ENCODE measurements around the gene APOE. TPM values are rescaled to one million over a fixed set of nuclear protein-coding genes. Genes with fewer than 3 reads are reported as not detected.
A peak's percentile ranks its signal among the peaks of the same experiment; 100 is the strongest.
"Not testable (repeated sequence)": the region's sequence is repeated elsewhere in the genome, so short reads cannot be mapped to it uniquely, and the experiment has no call there.

The APOE gene
- total RNA-seq, 2 donors from 2014 or later = 206 to 503 TPM

DNA sequence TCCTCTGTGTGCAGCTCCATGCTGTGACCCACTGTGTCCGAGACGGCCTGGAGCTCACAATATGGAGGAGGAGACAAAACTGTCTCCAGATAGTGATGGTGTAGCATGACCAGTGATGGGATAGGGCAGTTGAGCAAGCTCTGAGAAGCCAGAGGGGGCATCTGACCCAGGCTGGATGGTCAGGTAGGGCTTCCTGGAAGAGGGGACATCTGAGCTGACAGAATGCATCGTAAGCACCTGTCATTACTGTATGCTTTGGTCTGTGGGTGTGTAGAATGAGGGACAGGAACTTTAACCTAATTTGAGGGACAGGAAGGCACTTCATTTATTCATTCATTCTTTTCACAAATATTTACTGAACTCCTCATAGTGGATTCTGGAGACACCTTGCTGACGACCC lies 21.0 kb upstream of the APOE start:
- Histone ChIP-seq H3K36me3 (no peaks in the 10 kb centered on the region), H3K27me3 (replicated peaks; ENCODE audit: insufficient read depth) (no peaks in the 10 kb centered on the region), H3K4me3 (no peak overlapping the region), H3K4me1 (replicated peaks) (peaks cover under 1% of the 10 kb centered on the region), H3K9me3 (no peaks in the 10 kb centered on the region), H3K27ac (no peak overlapping the region)
- TF ChIP-seq POLR2A (IDR thresholded peaks at IDR 0.05) (no peak), POLR2AphosphoS5 (IDR thresholded peaks at IDR 0.05) (no peak)
- TF ChIP-seq, protein P1, sequence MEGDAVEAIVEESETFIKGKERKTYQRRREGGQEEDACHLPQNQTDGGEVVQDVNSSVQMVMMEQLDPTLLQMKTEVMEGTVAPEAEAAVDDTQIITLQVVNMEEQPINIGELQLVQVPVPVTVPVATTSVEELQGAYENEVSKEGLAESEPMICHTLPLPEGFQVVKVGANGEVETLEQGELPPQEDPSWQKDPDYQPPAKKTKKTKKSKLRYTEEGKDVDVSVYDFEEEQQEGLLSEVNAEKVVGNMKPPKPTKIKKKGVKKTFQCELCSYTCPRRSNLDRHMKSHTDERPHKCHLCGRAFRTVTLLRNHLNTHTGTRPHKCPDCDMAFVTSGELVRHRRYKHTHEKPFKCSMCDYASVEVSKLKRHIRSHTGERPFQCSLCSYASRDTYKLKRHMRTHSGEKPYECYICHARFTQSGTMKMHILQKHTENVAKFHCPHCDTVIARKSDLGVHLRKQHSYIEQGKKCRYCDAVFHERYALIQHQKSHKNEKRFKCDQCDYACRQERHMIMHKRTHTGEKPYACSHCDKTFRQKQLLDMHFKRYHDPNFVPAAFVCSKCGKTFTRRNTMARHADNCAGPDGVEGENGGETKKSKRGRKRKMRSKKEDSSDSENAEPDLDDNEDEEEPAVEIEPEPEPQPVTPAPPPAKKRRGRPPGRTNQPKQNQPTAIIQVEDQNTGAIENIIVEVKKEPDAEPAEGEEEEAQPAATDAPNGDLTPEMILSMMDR (IDR thresholded peaks at IDR 0.05) = no peak
- intact Hi-C loops (cut with DNase I) = no loop called here
- no peak for DNase-seq (ENCODE audit: low spot score)
- 93% methylated on average over 4 of the region's 4 CpGs for WGBS

DNA sequence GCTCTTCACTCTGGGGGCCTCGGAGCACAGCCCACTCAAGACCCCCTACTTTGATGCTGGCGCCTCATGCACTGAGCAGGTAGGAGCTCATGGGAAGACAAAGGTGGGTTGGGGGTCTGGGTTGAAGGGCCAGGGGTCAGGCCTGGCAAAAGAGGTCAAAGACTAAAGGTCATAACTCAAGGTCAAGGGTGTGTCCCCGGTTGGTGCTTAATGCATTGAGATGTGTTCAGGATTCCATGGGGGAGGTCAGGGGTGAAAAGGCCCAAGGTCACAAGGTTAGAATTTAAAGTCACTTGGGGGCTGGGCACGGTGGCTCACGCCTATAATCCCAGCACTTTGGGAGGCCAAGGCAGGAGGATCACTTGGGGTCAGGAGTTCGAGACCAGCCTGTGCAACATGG lies 19.5 kb upstream of the APOE start:
- 94% methylated on average over 6 of the region's 6 CpGs for WGBS
- intact Hi-C loops (cut with DNase I) = no loop called here
- TF ChIP-seq, protein P1 (IDR thresholded peaks at IDR 0.05) = no peak
- TF ChIP-seq POLR2AphosphoS5 (IDR thresholded peaks at IDR 0.05) (no peak), POLR2A (IDR thresholded peaks at IDR 0.05) (no peak)

DNA sequence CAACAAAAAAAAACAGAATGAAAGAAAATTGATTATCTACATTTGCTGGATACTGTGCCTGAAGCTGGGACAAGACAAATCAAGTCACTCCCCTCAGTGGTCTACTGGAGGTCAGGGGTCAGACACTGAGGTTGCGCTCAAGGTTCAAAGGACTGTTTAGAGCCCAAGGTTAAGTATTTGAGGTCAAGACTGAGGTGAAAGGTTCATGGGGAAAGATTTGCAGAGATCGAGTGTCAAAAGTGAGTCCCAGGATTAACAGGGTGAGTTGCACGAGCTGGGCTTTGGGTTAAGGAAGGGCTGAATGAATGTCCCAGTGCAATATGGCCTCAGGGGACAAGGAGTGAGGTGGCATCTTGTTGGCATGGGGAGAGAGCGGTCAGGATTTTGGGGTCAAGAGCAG lies 17.9 kb upstream of the APOE start:
- Histone ChIP-seq H3K4me3 (no peak overlapping the region), H3K27me3 (replicated peaks; ENCODE audit: insufficient read depth) (no peaks in the 10 kb centered on the region), H3K27ac (no peak overlapping the region), H3K36me3 (no peaks in the 10 kb centered on the region), H3K4me1 (replicated peaks) (peaks cover 16% of the 10 kb centered on the region), H3K9me3 (no peaks in the 10 kb centered on the region)
- DNase-seq (ENCODE audit: low spot score) = no peak
- intact Hi-C loops (cut with DNase I) = no loop called here
- WGBS = 87% methylated on average over 4 of the region's 4 CpGs
- TF ChIP-seq, protein P1 (IDR thresholded peaks at IDR 0.05) = no peak
- TF ChIP-seq POLR2A (IDR thresholded peaks at IDR 0.05) (no peak), POLR2AphosphoS5 (IDR thresholded peaks at IDR 0.05) (no peak)

More for the DNA sequence above, 19.5 kb upstream of the APOE start:
- Histone ChIP-seq H3K36me3 (no peaks in the 10 kb centered on the region), H3K4me1 (replicated peaks) (peaks cover 6% of the 10 kb centered on the region), H3K4me3 (no peak overlapping the region), H3K27ac (no peak overlapping the region), H3K9me3 (no peaks in the 10 kb centered on the region), H3K27me3 (replicated peaks; ENCODE audit: insufficient read depth) (no peaks in the 10 kb centered on the region)
- DNase-seq (ENCODE audit: low spot score) = no peak

DNA sequence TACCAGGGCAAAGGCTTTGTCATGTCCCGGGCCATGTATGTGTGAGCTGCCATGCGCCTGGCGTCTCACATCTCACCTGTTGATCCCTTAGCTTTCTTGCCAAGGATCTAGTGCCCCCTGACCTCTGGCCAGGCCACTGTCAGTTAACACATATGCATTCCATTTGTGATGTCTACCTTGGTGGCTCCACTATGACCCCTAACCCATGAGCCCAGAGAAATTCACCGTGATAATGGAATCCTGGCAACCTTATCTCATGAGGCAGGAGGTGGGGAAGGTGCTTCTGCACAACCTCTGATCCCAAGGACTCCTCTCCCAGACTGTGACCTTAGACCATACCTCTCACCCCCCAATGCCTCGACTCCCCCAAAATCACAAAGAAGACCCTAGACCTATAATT lies 17.3 kb upstream of the APOE start:
- peaks cover 16% of the 10 kb centered on the region for H3K4me1 ChIP-seq (replicated peaks)
- DNase-seq (ENCODE audit: low spot score); H3K36me3 ChIP-seq; H3K9me3 ChIP-seq; H3K27me3 ChIP-seq (replicated peaks; ENCODE audit: insufficient read depth); H3K27ac ChIP-seq; intact Hi-C loops (cut with DNase I); H3K4me3 ChIP-seq: not testable (repeated sequence)
- WGBS = 91% methylated on average over 5 of the region's 5 CpGs

DNA sequence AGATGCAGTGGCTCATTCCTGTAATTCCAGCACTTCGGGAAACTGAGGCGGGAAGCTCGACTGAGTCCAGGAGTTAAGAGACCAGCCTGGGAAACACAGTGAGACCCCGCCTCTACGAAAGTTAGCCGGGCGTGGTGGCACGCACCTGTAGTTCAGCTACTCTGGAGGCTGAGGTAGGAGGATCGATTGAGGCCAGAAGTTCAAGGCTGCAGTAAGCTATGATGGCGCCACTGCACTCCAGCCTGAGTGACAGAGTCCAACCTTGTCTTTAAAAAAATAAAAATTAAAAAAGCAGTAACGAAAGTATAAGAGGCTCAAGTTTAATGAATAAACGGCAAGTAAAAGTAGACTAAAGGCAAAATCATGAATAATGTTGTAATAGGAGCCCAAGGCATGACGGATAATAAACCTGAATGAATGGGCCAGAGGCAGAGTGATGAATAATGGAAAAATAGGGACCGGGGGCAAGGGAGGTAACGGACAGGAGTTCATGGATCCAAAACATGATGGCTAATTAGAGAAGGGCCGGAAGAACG lies 15.7 kb upstream of the APOE start:
- Histone ChIP-seq H3K27me3 (replicated peaks; ENCODE audit: insufficient read depth) (no peaks in the 10 kb centered on the region), H3K9me3 (no peaks in the 10 kb centered on the region), H3K36me3 (peaks cover 0 to 3% of the 10 kb centered on the region in 2 donors), H3K27ac (peak overlapping the region; percentile 93), H3K4me1 (replicated peaks) (peaks cover 16% of the 10 kb centered on the region), H3K4me3 (peak overlapping the region; percentile 39 to 52)
- no peak for DNase-seq (ENCODE audit: low spot score)
- intact Hi-C loops (cut with DNase I) = loop anchor here (2.0 kb wide), 1 partner anchor 43 kb away; the partner anchor contains the start of gene NECTIN2
- WGBS = 55% methylated on average over 17 of the region's 17 CpGs
- no peak for TF ChIP-seq POLR2AphosphoS5 (IDR thresholded peaks at IDR 0.05)
- TF ChIP-seq POLR2A (IDR thresholded peaks at IDR 0.05) = no peak

DNA sequence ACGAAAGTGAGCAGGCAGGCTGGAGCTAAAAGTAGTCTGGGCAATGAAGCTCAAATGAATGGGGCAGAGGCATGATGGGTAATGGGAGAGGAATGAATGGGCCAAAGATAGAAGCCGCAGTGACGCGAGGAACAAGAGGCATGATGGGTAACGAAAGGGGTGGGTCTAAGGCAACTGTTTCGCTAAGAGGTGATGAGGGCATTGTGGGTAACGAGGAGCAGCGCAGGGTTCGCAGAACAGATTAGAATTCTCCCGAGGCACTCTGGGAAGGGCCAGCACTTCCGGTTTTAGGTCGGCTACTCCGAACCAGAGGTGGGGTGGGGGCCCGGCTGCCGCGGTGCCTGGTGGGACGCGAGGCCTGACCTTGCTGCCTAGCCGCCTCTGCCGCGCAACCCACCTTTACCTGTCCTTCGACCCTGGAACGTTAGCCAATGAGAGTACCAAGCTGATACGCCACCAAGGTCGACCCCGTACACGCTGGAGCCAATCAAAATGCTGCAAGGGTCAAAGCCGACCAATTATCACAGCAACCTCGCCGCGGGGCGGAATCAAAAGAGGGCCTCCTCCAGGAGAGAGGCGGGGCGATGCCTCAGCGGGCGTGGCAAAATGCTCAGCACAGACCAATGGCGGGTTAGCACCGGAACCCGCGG lies 15.1 kb upstream of the APOE start:
- H3K36me3 ChIP-seq = peaks cover 0 to 3% of the 10 kb centered on the region in 2 donors
- intact Hi-C loops (cut with DNase I) = loop anchor here (2.0 kb wide), 1 partner anchor 44 kb away; the partner anchor contains the start of gene NECTIN2

More for the DNA sequence above, 15.1 kb upstream of the APOE start:
- TF ChIP-seq, protein P1 (IDR thresholded peaks at IDR 0.05) = no peak
- peak; percentile 98 for TF ChIP-seq POLR2AphosphoS5 (IDR thresholded peaks at IDR 0.05)
- peak; percentile 41 for TF ChIP-seq POLR2A (IDR thresholded peaks at IDR 0.05)
- Histone ChIP-seq H3K9me3 (no peaks in the 10 kb centered on the region), H3K27ac (peak overlapping the region; percentile 93), H3K4me1 (replicated peaks) (peaks cover 16% of the 10 kb centered on the region), H3K4me3 (peak overlapping the region; percentile 39 to 52), H3K27me3 (replicated peaks; ENCODE audit: insufficient read depth) (no peaks in the 10 kb centered on the region)
- peak; percentile 100 for DNase-seq (ENCODE audit: low spot score)
- under 1% methylated on average over 40 of the region's 40 CpGs for WGBS
